HG03097 (cell line): ENCODE measurements around the gene RHOU.

Experiments used
- ATAC-seq: cut with Tn5 transposase; IDR thresholded peaks from one replicate; pipeline ENCODE4 v1.9.1; 2021; ENCODE audit not compliant: unreplicated experiment, low FRiP score

RHOU gene

DNA sequence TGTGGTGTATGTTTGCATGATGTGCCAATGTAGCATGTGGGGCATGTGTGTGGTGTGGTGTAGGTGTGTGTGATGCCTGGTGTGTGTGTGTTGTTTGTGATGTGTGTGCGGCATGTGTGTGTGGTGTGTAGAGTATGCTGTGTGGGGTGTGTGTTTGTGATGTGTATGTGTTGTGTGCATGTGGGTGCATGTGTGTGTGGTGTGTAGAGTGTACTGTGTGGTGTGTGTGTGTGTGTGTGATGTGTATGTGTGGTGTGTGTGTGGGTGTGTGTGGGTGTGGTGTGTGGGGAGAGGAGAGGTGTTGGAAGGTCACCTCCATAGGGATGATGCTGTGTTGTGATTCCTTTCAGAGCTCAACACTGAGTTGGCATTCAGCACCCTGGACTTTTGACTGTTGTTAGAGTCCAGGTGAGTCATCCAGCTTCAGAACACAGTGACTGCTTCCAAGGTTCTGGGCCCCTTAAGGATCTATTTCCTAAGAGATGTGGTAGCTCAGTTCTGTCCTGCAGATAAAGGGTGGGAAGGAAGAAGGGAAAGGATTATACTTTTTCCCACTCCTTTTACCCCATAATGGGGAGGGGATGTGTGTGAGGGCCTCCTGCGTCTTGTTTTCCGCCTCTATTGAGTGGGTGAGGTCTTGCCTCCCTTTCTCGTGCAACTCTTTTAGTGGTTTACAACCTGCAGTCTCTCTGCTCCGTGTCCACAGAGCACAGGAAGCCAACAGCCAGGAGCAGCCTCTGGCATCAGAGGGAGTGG, 47.6 kb downstream of the RHOU start:
- no peak for ATAC-seq

GRCh38 chr1:228783418-228784040, 48.2 kb downstream of the RHOU start:
- no peak for ATAC-seq

- no peak for ATAC-seq
These were observed 48.9 kb downstream of the RHOU start for GRCh38 chr1:228784181-228784580.

- no peak for ATAC-seq
These were observed 50.4 kb downstream of the RHOU start for GRCh38 chr1:228785366-228786330.

DNA sequence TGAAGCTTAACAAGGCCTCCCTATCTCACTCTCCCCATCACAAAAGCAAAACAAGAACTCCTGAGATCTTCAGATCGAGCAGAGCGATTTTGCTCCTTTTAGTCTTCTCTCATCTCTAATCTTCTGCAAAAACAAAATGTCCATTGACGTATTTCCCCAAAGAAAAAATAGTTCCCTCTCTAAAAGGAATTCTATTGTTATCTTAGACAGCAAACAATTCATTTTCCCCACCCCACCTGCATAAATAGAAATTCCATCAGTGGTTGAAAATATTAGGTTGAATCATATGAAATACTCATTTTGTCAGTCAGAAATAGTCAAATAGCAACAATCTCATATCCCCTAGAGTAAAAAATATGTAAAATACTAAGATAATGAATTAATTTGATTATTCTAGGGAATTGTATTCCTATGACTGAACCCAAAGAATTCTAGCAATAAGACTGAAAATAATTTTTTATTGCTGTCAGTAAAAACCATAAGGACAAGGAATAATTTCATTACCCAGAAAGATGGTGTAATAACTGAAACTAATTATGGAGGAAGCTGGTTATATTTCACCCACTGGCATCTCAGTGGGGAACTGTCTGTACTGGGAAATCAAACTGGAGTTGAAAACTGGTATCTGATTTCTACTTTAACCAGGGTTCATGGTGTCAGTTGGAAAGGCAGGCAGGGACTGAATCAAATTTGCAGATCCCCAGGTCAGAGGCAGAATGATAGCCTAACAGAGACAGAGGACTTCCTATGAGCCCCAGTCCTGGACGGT, 51.3 kb downstream of the RHOU start:
- no peak for ATAC-seq

GRCh38 chr1:228791791-228792190, 56.5 kb downstream of the RHOU start:
- no peak for ATAC-seq

GRCh38 chr1:228792601-228793000, 57.3 kb downstream of the RHOU start:
- ATAC-seq = no peak

DNA sequence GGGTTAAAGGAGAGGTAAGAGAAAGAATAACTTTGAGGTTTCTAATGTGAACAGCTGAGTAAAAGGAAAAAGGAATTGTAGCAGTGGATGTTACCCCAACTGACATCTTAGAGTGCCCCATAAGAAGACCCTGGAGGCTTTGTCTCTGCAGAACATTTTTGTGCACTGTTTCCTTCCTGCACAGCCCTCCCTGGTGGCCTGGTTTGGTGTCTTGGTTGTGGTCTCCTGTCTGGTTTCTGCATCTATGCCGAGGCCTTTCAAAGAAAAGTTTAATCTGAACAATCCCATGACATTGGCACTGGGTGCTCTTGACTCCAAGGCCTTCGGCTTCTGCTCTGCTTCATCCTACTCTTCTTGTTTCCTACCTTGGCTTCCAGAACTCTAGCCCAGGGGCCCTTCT, 57.8 kb downstream of the RHOU start:
- ATAC-seq = no peak

GRCh38 chr1:228794173-228794572, 58.9 kb downstream of the RHOU start:
- peak; percentile 47 for ATAC-seq

- no peak for ATAC-seq
These were observed 59.5 kb downstream of the RHOU start for GRCh38 chr1:228794810-228795209.

- no peak for ATAC-seq
These were observed 60.3 kb downstream of the RHOU start for GRCh38 chr1:228795596-228795995.
